GM11168 (cell line): ENCODE data around the gene TRIM5.
"Not testable (repeated sequence)": the region's sequence is repeated elsewhere in the genome, so short reads cannot be mapped to it uniquely, and the experiment has no call there.

Experiments
- in situ Hi-C: fragments of 300-500 bp; cut with MboI; formaldehyde crosslinking; loops from one replicate; pipeline ENCODE4 v1.12.0; 2022; ENCODE audit warnings: low sequenced_read_pairs; ENCODE audit not compliant: unreplicated experiment

TRIM5 gene

DNA sequence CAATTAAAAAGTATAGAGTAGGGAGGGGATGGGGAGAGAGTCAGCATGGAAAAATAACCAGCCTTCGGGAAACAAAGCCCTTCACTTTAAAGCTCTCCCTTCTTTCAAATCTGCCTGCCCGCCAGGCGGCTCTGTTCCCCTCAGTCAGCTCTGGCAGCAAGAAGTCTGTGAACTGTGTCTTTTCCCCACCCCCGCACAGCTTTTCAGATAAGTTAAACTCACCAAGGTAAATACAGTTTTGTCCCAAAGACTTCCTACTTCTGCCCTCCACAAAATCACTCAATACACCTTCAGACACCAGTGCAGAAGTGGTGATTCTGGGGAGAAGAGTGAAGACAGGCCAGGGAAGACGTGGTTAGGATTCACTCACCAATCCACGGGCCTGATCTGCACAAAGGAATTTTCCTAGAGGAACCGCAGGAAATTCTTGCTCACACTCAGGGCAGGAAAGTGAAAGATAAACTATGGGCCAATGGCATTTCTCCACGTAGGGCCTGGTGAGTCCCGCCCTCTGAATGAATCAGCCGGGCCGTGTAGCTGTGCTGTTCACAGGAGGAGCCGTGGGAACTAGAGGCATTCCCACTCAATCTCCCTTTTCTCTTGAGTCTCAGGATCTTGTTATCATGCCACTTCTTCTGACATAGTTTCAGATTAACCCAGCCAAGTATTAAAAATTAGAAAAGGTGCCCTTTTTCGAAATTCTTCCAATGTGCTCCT lies at the start of gene TRIM5:
TSS of gene TRIM5 (minus strand) at position 429 of the 717 bp plus-strand sequence. CDS start 4,897 bp downstream, outside the sequence.
- in situ Hi-C loops = no loop called here

DNA sequence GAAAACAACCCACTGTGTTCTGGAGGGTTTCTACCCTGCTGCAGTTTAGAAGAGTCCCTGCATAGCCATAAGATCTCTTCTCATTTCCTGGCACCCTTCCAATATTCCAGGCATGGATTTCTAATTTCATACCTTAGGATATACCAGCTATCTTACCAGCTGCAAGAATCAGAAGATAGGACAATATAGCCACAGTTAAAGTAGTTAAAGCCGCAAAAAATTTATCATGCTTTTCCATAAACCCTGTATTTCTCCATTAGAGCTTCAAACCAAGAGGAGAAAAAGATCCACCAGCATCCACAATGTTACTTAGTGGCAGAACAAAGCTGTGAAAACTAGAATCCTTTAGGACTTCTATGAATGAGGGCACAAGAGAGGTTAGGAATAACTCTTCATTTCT lies 42.8 kb upstream of the TRIM5 start:
- in situ Hi-C loops = no loop called here

- in situ Hi-C loops = no loop called here
These were observed 41.5 kb upstream of the TRIM5 start for GRCh38 chr11:5726351-5726750.

GRCh38 chr11:5722622-5723021 lies 37.7 kb upstream of the TRIM5 start:
- in situ Hi-C loops = no loop called here

- in situ Hi-C loops = no loop called here
These were observed 35.0 kb upstream of the TRIM5 start for GRCh38 chr11:5719703-5720495.

- in situ Hi-C loops = not testable (repeated sequence)
These were observed 31.6 kb upstream of the TRIM5 start for GRCh38 chr11:5716518-5716917.

DNA sequence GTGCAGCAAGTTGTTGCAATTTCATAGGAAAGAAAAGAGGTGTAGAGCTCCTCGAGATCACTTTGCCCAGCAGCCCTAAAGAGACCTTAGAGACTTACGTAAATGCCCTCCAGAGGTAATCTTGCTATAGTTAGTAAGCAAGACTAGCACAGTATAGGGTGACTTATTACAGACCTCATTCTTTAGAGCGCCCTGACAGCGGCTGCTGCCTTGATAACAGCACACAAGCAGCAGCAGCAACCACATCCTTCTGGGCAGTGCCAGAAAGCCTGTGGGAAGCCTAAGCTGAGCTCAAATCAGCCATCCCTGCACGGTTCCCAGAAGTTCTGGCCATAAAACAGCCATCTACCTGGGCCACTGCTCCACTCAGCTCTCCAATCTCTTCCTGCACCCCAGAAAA lies 28.8 kb upstream of the TRIM5 start:
- in situ Hi-C loops = no loop called here

DNA sequence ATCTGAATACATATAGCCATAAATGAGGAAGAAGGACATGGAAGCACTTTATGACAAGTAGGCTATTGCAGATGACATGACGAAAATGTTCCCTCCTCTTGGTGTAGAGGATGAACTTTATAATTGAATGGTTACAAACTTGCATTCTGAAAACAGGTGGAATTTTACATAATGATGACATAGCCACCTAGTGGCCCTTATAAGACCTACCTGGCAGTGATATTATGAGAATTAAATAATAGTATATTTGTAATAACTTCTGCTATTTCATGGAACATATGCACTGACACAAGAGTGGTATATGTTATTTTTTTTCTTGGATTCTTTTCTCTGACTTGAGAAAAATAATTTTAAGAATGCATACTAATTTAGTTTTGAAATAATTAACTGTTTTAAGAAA lies 27.6 kb upstream of the TRIM5 start:
- in situ Hi-C loops = no loop called here

- in situ Hi-C loops = no loop called here
These were observed 20.8 kb upstream of the TRIM5 start for GRCh38 chr11:5705688-5706087.

GRCh38 chr11:5703741-5704536 lies 19.1 kb upstream of the TRIM5 start:
- in situ Hi-C loops = no loop called here

GRCh38 chr11:5701055-5701577 lies 16.2 kb upstream of the TRIM5 start:
- in situ Hi-C loops = no loop called here

DNA sequence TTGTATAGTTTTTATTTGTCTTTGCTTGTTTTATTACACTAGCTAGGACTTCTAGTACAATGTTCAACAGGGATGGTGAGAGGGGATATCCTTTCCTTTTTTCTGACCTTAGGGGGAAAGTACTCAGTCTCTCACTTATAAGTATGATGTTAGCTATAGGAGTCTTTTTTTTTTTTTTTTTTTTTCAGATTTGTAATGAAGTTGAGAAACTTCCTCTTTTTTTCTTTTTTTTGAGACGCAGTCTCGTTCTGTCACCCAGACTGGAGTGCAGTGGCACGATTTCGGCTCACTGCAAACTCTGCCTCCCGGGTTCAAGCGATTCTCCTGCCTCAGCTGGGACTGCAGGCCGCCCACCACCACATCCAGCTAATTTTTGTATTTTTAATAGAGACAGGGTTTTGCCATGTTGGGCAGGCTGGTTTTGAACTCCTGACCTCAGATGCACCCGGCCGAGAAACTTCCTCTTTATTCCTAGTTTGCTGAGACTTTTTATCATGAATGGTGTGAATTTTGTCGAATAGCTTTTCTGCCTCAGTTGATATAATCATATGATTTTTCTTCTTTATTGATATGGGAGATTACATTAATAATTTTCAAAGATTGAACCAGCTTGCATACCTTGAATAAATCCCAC lies 15.7 kb upstream of the TRIM5 start:
- in situ Hi-C loops = no loop called here

GRCh38 chr11:5698281-5698680 lies 13.4 kb upstream of the TRIM5 start:
- in situ Hi-C loops = no loop called here

DNA sequence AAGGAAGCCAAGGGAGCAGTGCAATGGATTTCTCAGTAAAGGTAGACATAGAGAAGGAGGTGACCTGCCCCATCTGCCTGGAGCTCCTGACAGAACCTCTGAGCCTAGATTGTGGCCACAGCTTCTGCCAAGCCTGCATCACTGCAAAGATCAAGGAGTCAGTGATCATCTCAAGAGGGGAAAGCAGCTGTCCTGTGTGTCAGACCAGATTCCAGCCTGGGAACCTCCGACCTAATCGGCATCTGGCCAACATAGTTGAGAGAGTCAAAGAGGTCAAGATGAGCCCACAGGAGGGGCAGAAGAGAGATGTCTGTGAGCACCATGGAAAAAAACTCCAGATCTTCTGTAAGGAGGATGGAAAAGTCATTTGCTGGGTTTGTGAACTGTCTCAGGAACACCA lies 11.3 kb upstream of the TRIM5 start:
- in situ Hi-C loops = no loop called here

DNA sequence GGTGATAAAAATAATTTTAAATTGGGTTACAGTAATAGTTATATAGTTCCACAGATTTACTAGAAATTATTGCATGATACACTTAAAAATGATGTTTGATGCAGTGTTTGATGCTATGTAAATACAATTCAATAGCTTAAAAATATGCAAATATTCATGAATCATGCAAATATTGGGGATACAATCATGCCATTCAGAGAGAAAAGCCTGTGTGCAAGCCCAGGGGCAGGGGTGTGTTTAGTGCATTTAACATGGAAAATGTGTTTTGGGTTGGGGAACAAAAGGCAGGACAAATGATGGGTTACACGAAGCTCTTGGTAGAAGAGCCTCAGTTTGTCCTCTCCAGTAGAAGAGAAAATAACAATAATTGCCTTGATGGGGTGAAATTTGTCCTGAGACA lies 10.7 kb upstream of the TRIM5 start:
- in situ Hi-C loops = no loop called here

DNA sequence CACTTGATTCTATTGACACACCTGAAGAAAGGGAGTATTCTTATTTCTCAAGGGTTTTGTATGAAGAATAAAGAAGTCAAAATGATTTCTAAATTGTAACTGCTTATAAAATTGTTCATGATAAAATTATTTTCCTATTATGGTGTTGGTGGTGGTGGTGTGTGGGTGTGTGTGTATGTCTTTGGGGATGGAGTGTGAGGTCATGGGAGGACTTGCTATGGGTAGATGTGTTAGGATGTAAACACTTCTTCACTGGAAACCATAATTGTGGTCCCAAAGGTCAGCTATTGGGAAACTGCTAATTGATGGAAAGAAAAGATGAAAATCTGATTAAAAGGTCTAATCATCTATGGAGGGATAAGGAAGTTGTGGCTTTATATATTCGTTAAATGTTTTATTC lies 9.8 kb upstream of the TRIM5 start:
- in situ Hi-C loops = no loop called here

- in situ Hi-C loops = no loop called here
These were observed 7.1 kb upstream of the TRIM5 start for GRCh38 chr11:5691964-5692361.

DNA sequence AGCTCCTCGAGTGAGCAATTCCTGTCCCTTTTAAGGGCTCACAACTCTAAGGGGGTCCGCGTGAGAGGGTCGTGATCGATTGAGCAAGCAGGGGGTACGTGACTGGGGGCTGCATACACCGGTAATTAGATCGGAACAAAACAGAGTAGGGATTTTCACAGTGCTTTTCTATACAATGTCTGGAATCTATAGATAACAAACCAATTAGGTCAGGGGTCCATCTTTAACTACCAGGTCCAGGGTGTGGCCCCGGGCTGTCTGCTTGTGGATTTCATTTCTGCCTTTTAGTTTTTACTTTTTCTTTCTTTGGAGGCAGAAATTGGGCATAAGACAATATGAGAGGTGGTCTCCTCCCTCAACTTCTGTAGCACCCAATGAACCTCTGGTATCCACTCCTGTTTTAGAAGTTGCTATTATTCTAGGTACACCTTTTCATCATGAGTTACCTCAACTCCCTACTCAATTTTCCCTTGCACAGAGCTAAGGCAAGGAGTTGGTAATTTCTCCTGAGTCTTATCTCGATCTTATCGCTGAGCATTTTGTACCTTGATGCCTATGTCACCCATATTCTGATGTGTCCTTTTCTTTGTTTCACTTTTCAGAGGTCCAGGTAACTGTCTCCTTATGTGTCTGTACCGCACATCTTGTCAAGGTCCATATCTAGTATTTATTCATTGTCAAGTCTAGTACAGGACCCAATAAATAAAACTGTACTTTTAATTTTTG lies 6.5 kb upstream of the TRIM5 start:
- in situ Hi-C loops = not testable (repeated sequence)

DNA sequence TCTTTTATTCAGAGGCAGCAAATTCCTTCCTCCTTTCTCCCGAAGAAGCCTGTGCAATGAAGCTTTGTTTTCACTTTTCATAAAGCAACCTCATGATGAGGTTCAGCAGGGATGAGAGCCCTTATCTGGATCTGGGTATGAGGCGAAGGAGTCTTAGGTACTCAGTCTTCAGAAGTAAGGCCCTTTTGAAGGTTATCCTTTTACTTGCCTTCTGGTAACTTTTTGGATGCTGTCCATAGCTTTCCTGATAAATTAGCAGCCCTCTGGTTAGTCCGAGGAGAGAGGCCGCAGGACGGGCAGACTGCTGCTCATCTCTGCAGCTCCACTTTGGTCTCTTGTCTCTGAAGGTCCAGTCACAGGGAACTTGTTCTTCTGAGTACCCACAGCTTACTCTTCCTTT lies 5.9 kb upstream of the TRIM5 start:
- in situ Hi-C loops = no loop called here

DNA sequence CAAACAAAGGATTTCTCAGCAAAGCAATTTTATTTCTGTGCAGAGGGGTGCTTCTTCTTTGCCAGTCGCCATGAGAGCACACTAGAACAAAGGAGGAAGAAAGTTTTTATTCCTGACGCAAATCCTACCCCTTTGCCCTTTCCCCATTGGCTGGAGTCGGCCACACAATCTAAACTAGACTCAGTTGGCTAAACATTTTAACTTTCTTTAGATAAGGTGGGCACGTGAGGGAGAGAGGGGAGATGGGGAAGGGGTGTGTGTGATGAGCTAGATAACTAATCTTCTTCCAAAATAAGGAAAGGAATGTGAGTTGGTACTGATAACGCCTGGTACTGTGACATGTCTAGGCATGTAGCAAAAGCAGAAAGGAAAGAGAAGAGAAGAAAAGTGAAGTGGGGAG lies 5.3 kb upstream of the TRIM5 start:
- in situ Hi-C loops = no loop called here
